Measurements from ENCODE around the gene AKTIP.

GRCh38 chr16:53549970-53550690 lies 47.1 kb upstream of the AKTIP start:
- peak; percentile 52 to 62 (median 60) for TF ChIP-seq CTCF (IDR thresholded peaks at IDR 0.05)
- no peak for TF ChIP-seq POLR2A (IDR thresholded peaks at IDR 0.05)
- no peak for TF ChIP-seq EP300 (IDR thresholded peaks at IDR 0.05; ENCODE audit: low read depth)

All from transverse colon (tissue), 3 donors.